ENCODE measurements around the gene CIT.

The CIT gene

DNA sequence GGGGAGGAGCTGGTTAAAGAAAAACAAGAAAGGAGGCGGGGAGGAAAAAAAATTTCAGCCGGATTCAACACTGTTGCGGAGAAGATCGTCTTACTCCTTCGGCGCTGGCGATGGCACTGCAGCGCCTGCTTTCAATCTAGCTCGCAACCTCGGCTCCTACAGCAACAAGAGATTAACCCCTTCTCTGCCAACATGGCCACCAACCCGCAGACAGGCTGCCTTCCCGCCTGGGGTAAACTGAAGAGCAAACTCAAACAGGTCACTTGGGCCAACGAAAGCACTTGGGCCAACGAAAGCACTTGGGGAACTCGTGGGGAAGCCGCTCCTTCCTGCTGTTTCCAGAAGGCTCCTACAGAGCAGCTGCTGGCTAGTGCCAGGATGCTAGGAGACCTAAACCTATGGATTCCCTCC lies 73.7 kb downstream of the CIT start:
- no peak for DNase-seq

DNA sequence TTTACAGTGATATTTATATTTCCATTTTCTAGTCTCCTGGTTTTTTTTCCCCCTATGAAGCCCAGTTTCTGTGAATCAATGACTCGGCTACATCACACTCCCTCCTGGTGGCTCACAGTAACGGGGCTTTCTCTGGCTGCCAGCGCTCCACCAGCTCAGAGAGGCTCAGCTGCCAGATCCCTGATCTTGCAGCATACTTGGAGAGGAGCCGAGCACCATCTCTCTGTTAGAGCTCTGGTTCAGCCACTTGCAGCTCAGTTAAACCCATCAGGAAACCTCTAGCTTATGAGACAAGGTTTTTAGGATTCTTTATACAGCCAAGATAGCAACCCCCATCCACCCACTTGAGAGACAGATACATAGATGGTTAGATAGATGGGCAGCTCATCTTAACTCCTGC lies 74.6 kb downstream of the CIT start:
- no peak for DNase-seq

DNA sequence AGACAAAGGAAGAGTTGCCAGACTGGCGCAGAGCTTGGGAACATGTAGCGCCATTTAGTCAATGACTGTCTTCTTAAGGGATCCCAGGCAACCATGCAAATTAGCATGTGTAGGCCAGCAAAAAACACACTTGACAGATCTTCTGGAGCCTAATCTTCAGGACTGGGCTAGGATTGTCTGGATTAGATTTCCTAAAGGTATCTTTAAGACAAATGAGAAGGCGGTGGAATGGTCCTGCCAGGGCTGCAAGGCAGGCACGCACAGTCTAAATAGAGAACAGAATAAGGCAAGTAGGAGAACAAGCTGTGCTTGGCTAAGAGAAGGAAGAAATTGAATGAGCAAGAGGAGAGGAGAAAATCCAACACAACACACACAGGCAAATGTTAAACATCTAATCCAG lies 80.0 kb downstream of the CIT start:
- no peak for DNase-seq

DNA sequence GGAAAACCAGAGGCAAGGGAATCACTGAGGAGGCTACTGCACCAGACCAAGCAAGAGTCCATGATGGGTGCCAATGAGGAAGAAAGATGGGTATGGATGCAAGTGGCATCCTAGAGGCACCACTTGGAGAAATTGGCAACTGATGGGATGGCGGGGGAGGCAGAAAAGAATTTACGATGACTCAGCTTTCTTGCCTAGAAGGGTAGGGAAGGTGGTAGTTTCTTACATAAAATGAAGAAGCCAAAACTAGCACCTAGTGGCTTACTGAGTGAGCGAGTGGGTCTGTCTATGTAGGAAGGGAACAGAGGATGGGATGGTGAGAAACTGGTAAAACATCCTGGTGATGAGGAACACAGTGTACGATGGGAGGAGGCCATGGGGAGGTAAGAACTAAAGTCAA lies 80.8 kb downstream of the CIT start:
- no peak for DNase-seq

DNA sequence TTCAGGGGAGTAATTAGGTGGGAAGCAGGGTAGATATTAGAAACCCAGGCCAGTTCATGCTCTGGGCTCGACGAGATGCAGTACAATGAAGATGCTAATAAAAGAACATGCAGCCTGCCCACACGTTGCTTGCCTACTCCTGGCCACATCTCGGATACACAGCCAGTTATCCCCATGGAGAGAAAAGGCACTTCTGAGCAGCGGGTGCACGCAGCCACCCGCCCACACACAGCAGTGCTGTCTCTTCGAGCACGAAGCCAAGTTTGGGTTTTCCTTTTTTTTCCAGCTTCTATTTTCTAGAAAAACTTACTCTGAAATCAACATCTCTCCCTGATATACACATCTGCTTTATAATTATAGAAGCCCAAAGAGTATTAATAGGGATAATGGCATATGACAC lies 85.7 kb downstream of the CIT start:
- no peak for DNase-seq

DNA sequence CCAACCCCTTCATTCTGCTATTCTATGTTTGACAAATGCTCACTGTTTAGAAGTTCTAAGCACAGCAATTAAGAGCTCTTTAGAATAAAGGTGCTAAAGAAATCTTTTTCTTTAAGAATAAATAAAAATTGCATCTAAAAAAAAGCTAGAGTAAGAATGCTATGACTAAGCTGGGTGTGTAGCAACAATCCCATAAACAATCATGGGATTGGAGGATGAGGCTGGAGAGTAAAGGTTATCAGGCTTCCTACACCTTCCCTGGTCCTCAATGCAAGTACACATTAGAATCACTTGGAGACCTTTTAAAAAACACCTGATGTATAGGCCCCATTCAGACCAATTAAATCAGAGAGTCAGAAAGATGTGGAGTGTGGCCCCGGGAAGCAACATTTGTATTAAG lies 88.3 kb downstream of the CIT start:
- DNase-seq: no peak

DNA sequence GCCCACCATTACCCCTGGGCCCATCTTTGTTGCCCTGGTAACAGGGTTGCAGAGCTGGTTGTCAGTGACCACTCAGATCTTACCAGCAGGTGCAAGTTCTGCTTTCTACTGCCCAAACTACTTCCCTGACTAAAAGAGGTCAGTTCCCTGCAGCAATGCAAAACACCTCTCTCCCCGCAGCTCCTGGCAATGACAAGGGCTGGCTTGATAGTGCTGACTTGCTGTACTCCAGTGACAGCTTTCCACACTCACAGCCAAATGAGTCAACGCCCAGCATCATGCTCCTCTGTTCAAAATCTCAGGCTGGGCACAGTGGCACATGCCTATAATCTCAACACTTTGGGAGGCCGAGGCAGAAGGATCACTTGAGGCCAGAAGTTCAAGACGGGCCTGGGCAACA lies 90.6 kb downstream of the CIT start:
- no peak for DNase-seq

DNA sequence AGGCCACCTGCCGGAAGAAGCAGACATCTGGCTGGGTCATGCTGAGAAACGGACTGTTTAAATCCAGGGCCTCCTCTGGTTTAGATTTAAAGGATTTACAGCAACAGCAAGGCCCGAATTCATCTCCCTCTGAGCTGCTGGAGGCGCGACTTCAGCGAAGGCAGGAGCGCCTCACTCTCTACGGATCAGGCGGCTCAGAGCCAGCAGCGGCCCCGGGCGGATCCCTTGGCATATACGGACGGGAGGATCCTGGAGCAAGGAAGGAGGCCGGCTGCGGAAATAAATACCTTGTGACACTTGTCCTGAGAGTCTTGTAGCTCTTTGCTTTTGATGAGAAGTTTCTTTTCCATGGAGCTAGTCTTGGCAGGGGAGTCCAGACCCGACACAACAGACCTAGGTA lies 92.4 kb downstream of the CIT start:
- no peak for DNase-seq

DNA sequence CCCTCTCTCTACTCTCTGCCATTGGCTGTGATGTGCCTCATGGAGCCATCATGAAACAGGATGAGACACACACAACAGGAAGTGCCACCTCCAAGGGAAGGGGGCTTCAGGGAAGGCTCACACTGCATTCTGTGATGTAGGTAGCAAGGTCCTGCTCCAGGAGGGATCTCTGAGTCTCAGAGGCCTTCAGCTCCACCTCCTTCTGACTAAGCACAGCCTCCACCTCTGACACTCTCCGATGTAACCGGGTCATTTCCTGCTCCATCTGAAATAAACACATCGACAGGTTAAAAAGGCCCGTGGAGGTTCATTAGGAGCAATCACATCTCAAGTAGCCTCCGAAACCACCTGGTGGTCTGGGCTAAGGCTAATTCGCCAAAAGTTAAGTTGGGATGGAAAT lies 93.3 kb downstream of the CIT start:
- no peak for DNase-seq

DNA sequence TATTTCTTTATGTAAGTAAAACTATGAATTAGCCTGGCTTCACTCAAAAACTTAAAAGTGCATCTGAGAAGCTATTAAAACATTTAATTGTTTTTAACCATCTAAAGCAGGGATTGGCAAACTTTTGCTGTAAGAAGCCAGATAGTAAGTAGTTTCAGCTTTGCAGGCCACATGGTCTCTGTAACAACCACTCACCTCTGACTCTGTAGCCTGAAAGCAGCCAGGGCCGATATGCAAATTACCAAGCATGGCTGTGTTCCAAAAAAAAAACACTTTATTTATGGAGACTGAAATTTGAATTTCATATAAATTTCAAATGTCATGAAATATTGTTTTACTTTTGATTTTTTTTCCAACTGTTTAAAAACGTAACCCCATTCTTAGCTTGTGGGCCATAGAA lies 95.3 kb downstream of the CIT start:
- no peak for DNase-seq

DNA sequence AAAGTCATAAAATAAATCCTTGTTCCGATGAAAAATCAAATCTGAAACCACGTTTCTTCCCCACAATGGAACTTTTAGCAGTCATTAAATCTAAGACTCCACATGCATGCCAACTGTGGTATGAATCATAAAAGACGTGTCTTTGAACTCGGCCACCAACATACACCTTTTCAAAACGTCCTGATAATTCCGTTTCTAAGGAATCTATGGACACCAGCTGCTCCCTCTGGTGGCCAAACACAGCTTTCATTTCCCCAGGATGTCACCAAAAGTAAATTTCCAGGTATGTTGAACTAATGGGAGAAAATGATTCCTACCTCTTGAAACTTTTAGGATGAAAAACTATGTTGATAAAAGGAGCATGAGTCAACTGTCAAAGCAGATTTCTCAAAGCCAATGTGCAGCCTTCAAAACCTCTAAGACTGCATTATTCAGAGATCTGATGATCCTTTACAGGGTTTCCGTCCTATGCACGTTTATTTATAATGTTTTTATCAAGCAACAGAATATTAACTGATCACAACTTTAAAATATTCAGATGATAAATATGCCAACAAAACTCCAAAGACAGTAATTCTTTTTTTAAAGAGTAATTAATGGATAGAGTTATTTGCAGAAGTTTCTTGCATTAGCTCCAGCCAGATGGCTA lies 96.2 kb downstream of the CIT start:
- DNase-seq: no peak

DNA sequence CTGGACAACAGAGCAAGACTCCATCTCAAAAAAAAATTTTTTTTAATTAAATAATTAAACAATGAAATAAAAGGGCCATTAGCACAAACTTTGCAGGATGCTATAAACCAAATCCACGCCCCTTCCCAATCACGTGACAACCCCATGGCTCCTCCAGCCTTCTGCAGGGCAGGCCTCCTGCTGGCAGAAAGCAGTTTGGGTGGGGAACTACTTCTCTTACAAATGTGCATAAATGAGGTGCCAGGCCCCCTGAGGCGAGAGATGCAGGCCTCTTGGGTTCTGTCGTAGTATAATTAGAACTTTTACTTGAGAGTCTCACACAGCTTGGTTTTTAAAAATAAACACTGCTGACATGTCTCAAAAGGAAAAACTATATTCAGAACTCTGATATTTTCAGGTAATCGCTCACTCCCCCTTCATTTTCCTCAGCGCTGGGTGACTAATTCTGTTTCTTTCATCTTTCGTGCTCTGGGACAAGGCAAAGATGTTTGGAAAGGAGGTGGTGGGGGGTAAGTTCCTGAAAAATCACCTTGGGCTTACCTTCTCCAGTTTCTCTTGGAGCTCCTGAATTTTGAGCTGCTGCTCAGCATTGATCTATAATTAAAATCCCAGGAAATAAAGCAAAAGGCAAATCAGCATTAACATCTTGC lies 101.7 kb downstream of the CIT start:
- DNase-seq: no peak

DNA sequence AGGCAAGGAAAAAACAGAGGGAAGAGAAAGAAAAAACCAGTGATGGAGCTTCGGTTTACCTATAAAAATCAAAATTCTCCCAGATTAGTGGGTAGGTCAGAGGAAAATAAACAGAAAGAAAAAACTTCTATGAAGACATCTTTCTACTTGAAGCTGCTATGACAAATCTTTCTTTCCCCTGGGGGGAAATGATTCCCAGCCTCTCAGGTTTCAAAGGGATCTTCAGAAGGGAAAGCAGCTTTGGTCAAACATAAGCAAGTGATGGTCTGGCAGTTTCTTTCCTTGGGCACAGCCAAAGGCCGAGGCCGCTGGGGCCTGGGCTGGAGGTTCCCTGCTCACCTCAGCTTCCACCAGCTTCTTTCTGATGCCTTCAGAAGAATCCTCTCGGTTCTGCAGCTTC lies 104.7 kb downstream of the CIT start:
- DNase-seq: no peak

DNA sequence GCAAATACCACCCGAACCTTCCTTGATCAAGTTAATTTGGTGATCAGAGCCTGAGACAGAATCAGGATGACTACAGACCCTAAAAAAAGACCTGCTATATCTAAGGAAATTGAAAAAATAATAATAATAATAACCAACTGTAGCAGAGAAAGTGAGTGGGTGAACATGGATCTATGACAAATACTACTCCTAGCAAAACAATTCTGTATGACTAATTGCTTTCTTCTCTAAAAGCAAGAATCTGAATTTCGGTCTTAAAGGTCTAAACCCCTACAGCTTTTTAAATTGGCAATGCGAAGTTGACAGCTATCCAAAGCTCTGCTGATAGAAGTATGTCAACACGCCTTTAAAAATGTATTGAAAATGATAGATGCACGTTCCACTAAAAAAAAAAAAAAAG lies 107.0 kb downstream of the CIT start:
- DNase-seq: no peak

DNA sequence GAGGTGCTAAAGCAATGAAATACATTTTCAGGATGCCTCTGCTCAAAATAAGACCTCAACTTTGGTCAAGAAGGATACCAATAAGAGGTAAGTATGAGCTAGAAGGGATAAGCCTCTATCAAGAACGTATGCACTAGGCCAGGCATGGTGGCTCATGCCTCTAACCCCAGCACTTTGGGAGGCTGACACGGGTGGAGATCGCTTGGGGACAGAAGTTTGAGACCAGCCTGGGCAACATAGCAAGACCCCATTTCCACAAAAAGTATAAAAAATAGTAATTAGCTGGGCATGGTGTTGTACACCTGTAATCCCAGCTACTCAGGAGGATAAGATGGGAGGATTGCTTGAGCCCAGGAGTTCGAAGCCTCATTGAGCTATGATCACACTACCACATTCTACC lies 114.5 kb downstream of the CIT start:
- DNase-seq: no peak

DNA sequence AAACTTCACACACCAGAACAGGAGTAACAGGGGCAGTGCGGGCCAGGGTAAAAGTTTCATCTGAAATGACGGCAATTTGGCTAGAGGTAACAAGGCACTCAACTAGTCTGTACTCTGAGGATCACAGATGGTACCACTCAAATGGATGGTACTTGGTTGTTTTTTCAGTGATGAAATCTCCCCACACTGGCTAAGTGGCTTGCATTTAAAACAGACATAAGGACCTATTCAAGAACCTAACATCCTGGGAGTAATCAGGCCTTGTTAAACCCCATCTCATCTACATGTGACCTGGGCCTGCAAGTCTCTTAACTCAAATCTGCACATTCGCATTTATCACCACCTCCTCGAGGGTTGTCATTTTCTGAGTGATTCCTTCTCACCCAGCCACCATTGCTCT lies 118.4 kb downstream of the CIT start:
- peak; percentile 98 for DNase-seq

DNA sequence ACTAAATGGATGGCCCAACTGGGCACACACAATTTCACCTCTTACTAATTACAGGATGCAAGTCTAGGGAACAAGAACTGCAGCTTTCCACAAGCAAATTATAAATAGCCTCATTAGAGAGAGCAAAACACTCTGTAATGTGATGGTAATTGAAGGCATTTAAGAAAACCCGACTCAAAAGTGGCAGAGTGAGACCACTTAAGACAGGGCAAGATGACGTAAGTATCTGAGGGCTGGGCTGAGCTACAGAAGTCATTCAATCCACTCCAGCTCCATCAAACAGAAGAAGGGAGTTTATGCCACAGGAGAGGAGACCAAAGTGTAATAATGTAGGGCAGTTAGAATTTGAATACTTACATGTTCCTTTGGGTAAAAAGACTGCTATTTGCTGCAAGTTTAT lies 118.9 kb downstream of the CIT start:
- no peak for DNase-seq

DNA sequence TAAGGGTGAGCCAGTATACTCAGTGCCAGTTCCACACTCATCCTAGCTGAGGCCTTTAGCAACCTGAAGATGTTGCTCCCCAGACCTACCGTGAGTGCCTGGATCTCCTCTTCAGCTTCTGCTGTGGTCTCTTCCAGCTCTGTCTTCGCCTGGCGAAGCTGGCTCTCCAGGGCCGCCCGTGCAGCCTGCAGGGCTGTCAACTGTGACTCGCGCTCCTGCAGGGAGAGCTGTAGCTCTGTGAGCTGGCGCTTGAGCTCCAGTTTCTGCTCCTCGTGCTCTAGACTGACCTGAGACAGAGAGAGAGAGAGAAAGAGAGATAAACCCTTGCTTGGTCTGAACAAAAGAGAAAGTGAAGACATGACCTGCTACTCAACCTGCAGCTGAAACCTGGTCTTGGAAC lies 125.2 kb downstream of the CIT start:
- no peak for DNase-seq

DNA sequence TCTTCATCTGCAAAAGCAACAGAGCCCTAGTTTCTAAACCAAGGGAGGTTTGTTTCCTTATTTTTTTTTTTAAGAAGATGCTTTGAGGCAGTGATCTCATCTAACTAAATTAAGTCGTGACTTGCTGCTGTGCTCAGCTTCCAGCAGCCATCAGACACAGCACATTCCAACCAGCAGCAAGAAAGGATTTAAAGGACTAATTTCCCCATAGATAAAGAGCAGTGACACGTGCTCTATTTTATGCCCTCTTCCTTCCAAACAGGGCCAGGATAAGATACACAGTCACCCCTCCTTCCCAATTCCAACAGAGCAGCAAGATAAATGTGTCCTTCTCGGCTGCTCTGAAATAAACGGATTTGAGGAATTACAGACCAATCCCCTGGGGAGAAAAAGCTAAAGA lies 127.5 kb downstream of the CIT start:
- DNase-seq: no peak

DNA sequence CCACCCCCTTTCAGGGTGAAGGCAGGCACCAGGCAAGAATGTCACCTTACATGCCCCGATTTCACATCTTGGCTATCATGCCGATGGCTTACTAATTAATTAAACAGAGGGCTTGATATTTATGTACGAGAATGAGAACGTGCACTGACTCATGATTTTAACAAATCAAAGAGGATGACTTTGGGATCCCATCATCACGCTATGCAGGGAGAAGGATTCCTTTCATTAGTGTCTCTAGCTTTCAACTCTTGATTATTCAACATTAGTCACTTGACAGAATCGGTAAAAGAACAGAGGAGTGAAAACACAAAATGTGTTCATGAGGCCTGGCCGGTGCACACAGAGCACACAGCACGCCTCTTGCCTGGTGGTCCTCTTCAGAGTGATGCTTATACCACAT lies 128.6 kb downstream of the CIT start:
- no peak for DNase-seq

DNA sequence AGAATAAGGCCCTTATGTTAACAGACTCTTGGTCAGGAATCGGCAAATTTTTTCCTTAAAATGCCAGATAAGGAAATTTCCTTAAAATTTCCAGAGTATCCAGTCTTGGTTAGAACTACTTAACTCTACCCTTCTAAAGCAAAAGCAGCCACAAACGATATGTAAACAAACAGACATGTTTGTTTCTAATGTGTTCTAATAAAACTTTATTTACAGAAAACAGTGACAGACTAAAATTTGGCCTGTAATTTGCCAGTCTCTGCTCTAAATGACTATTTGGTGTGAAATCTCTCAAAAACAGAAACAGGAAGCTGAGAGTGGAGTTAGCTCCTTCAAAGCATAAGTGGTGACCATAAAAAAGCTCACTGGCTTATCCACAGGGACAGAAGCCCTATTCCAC lies 131.0 kb downstream of the CIT start:
- DNase-seq: no peak

DNA sequence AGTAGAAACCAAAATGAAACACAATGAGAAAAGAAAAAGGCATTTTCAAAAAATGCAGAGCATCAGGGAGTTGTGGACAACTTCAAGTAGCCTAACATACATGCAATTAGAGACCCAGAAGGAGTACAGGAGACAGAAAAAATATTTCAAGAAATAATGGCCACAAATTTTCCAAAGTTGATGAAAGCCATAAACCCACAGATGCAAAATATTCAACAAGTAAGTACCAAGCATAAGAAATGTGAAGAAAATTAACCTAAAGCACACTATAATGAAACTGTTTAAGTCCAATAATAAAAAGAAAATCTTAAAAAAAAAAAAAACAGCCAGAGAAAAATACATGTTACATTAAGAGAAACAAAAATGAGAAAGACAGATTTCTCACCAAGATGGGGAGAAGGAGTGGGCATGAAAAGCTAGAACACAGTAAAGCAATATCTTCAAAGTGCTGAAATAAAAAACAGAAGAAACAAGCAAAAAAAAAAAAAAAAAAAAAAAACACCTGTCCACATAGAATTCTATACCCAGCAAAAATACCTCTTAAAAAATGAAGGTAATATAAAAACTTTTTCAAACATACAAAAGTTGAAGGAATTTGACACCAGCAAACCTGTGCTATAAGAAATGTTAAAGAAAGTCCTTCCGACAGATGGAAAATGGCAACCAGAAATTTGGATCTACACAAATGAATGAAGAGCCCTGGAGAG lies 132.1 kb downstream of the CIT start:
- DNase-seq: no peak

DNA sequence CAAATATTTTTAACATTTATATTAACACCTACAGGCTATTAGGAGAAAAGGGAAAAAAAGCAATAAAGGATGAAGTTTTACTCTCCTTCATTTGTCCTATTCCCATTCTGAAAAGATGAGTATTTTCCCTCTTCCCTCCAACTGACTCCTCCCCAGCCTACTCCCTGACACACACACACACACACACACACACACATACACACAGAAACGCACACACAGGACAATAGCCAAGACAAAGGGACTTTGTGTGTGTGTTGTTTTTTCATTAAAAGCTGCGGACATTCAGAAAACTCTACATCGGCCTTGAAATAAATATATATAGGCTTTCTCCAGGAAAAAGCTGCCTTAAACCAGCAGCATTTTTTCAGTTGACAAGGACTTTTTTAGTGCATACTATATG lies 134.4 kb downstream of the CIT start:
- DNase-seq: no peak

DNA sequence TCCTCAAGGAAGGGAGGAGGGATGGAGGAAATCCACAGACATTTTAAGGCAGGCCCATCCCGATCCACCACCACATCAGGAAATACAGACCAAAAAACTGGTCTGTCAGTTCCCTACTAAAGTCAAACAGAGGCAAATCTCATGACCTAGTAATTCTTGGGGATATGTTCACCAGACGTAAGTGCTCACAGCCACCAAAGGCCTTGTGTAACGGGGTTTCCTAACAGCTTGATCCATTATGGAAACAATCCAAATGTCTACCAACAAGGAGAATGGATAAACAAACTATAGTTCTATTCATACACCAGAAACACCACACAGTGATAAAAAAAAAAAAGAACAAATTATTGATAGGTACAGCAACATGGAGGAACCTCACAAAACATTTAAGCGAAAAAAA lies 136.3 kb downstream of the CIT start:
- no peak for DNase-seq

DNA sequence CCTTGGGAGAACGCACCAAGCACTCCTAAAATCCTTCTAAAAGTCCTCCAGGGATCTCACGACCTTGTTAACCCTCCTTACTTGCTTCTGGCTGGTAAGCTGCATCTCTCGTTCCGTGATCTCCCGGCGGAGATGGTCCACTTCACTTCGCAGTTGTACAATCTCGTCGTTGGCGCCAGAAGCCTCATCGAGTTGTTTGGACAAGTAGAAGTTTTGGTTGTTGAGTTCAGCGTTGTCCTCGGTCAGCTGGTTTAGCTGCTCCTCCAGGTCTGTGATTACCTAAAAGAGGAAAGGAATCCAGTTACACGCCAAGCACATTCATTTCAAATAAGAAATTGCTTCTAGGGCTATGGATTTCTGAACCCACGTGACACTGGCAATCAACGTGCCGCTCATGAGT lies 142.0 kb downstream of the CIT start:
- no peak for DNase-seq
